PFSK-1 (cell line): ENCODE results near the gene FAF1.

Experiments
- FOXP2 ChIP-seq: optimal IDR thresholded peaks from 2 replicates; pipeline ENCODE3; 2011; ENCODE audit warnings: borderline replicate concordance, control low read depth, inconsistent platforms; ENCODE audit not compliant: insufficient read depth; ENCODE audit errors: extremely low read length, extremely low read depth
- POLR2AphosphoS5 ChIP-seq: IDR thresholded peaks from 2 replicates; pipeline ENCODE4 v1.6.1; 2012; ENCODE audit warnings: low read depth, mild to moderate bottlenecking, control low read depth, low read length, moderate library complexity
- SIN3A ChIP-seq: IDR thresholded peaks from 2 replicates; pipeline ENCODE4 v1.6.1; 2012; ENCODE audit warnings: mild to moderate bottlenecking, low read length, moderate library complexity, borderline replicate concordance; ENCODE audit not compliant: insufficient read depth

GRCh38 chr1:50436489-50436888 is 523.6 kb downstream of the FAF1 start:
- TF ChIP-seq POLR2AphosphoS5 (no peak), FOXP2 (no peak), SIN3A (no peak)
